Astrocyte of the cerebellum (primary cell): ENCODE results near the gene ESYT3.

ENCODE experiments used
- DNase-seq: peaks from one replicate; pipeline ENCODE4 v3.0.0-alpha.2; 2011; ENCODE audit warnings: low read depth
- H3K4me3 ChIP-seq: 2 replicates; pipeline ENCODE4 v1.5.1; 2011; ENCODE audit warnings: mild to moderate bottlenecking, low read depth, low read length, moderate library complexity
- CTCF ChIP-seq: IDR thresholded peaks from 2 replicates; pipeline ENCODE4 v1.5.1; 2012; ENCODE audit warnings: low read length, low read depth, moderate library complexity, mild to moderate bottlenecking; ENCODE audit errors: missing control alignments
- in situ Hi-C: cut with HindIII; loops from 2 replicates; pipeline ENCODE4 v1.10.0; 2017; ENCODE audit warnings: low sequenced_read_pairs

ESYT3 gene

GRCh38 chr3:138394686-138395085 lies 39.7 kb upstream of the ESYT3 start:
- in situ Hi-C loops: no loop called here
- H3K4me3 ChIP-seq: no peak overlapping the region
- no peak for TF ChIP-seq CTCF
- DNase-seq: no peak

GRCh38 chr3:138395865-138396751 lies 38.3 kb upstream of the ESYT3 start:
- no peak overlapping the region for H3K4me3 ChIP-seq
- DNase-seq: no peak
- in situ Hi-C loops: no loop called here
- TF ChIP-seq CTCF: no peak

GRCh38 chr3:138396752-138397410 lies 37.5 kb upstream of the ESYT3 start:
- H3K4me3 ChIP-seq: no peak overlapping the region
- no peak for TF ChIP-seq CTCF
- DNase-seq: no peak
- in situ Hi-C loops: no loop called here

- peak; percentile 7 for TF ChIP-seq CTCF
- in situ Hi-C loops: no loop called here
- no peak for DNase-seq
- no peak overlapping the region for H3K4me3 ChIP-seq
Observed at GRCh38 chr3:138397983-138398382, 36.4 kb upstream of the ESYT3 start.

- H3K4me3 ChIP-seq: no peak overlapping the region
- TF ChIP-seq CTCF: no peak
- in situ Hi-C loops: no loop called here
- DNase-seq: no peak
Observed at GRCh38 chr3:138398791-138399575, 35.4 kb upstream of the ESYT3 start.

- no peak overlapping the region for H3K4me3 ChIP-seq
- TF ChIP-seq CTCF: no peak
- no peak for DNase-seq
- in situ Hi-C loops: no loop called here
Observed at GRCh38 chr3:138399766-138400165, 34.6 kb upstream of the ESYT3 start.
